ENCODE data around the gene AATK.
A peak's percentile ranks its signal among the peaks of the same experiment; 100 is the strongest.

Gene AATK

GRCh38 chr17:81071761-81072741, 94.0 kb downstream of the AATK start:
- DNase-seq (ENCODE audit: low spot score): peak; percentile 87

GRCh38 chr17:81070541-81071246, 95.3 kb downstream of the AATK start:
- no peak for DNase-seq (ENCODE audit: low spot score)

- no peak for DNase-seq (ENCODE audit: low spot score)
Measured at GRCh38 chr17:81069135-81069645, 96.8 kb downstream of the AATK start.

GRCh38 chr17:81068411-81069134, 97.4 kb downstream of the AATK start:
- DNase-seq (ENCODE audit: low spot score): no peak

- no peak for DNase-seq (ENCODE audit: low spot score)
Measured at GRCh38 chr17:81067391-81067811, 98.6 kb downstream of the AATK start.
